SK-N-SH (cell line): Measurements from ENCODE around the gene ATE1. TPM values are rescaled to one million over a fixed set of nuclear protein-coding genes. Genes with fewer than 3 reads are reported as not detected.

ENCODE experiments used
- CTCF ChIA-PET: fragments of 300-600, 350-600 bp; formaldehyde crosslinking; extraction: SDS; loops from one replicate; lab custom pipeline; 2021; lab: Yijun Ruan, JAX
- POLR2A ChIA-PET: fragments of 350-600 bp; sonication (Branson Sonifier 250); formaldehyde crosslinking; extraction: SDS; loops from one replicate; lab custom pipeline; 2020; ENCODE audit warnings: antibody characterized with exemption, inconsistent platforms; lab: Yijun Ruan, JAX
- DNase-seq: peaks from one replicate; pipeline ENCODE4 v3.0.0; 2012
- H2AFZ ChIP-seq: fragments of 200-600 bp; sonication (generic); 2 replicates; pipeline ENCODE4 v1.8.1; 2016; ENCODE audit warnings: antibody characterized with exemption, mild to moderate bottlenecking, low read depth
- H3F3A ChIP-seq: fragments of 200-600 bp; sonication (generic); replicated peaks from 2 replicates; pipeline ENCODE3; 2016; ENCODE audit warnings: antibody characterized with exemption, mild to moderate bottlenecking; ENCODE audit not compliant: insufficient read depth
- H3K27ac ChIP-seq, 2 experiments: fragments of 200-500 bp in 1 of 2; fragments of 200-600 bp in 1 of 2; sonication (Bioruptor generic) in 1 of 2; sonication (generic), shearing (Covaris generic) in 1 of 2; 2 replicates each; pipeline versions ENCODE4 v1.5.1 to v1.6.1; 2014 to 2016; ENCODE audit warnings: low read depth in 2 of 2, inconsistent platforms in 1 of 2, low read length in 1 of 2, mild to moderate bottlenecking in 1 of 2, mixed read lengths in 1 of 2
- H3K27me3 ChIP-seq: fragments of 200-600 bp; sonication (generic), shearing (Covaris generic); 2 replicates; pipeline ENCODE4 v1.6.1; 2016; ENCODE audit warnings: mixed run types; ENCODE audit not compliant: insufficient read depth
- H3K36me3 ChIP-seq, 2 experiments: fragments of 200-500 bp in 1 of 2; fragments of 200-600 bp in 1 of 2; sonication (Bioruptor generic) in 1 of 2; sonication (generic) in 1 of 2; replicated peaks in 1 of 2; 2 replicates each; pipeline versions ENCODE3 to v1.5.1; 2014 to 2016; ENCODE audit warnings: low read length in 1 of 2, mild to moderate bottlenecking in 1 of 2; ENCODE audit not compliant: insufficient read depth in 2 of 2, control insufficient read depth in 1 of 2
- H3K4me1 ChIP-seq, 2 experiments: fragments of 200-500 bp in 1 of 2; fragments of 200-600 bp in 1 of 2; sonication (Bioruptor generic) in 1 of 2; sonication (generic), shearing (Covaris generic) in 1 of 2; 2 replicates each; pipeline versions ENCODE4 v1.5.1 to v1.6.1; 2014 to 2016; ENCODE audit warnings: low read depth in 1 of 2, low read length in 1 of 2, mixed run types in 1 of 2; ENCODE audit not compliant: insufficient read depth in 2 of 2, control insufficient read depth in 1 of 2
- H3K4me2 ChIP-seq: fragments of 200-600 bp; sonication (generic), shearing (Covaris generic); 2 replicates; pipeline ENCODE4 v1.6.1; 2017; ENCODE audit warnings: mixed run types
- H3K4me3 ChIP-seq, 2 experiments: fragments of 200-500 bp in 1 of 2; fragments of 200-600 bp in 1 of 2; sonication (Bioruptor generic) in 1 of 2; sonication (generic), shearing (Covaris generic) in 1 of 2; 2 replicates each; pipeline versions ENCODE4 v1.5.1 to v1.8.1; 2014 to 2016; ENCODE audit warnings: low read depth in 2 of 2, inconsistent platforms in 1 of 2, low read length in 1 of 2, mild to moderate bottlenecking in 1 of 2, mixed read lengths in 1 of 2, moderate library complexity in 1 of 2
- H3K79me2 ChIP-seq: fragments of 200-600 bp; sonication (generic); 2 replicates; pipeline ENCODE4 v1.8.1; 2017; ENCODE audit warnings: mild to moderate bottlenecking; ENCODE audit not compliant: insufficient read depth
- H3K9ac ChIP-seq: fragments of 200-600 bp; sonication (generic); 2 replicates; pipeline ENCODE4 v1.6.1; 2017; ENCODE audit warnings: mixed run types
- H3K9me2 ChIP-seq: fragments of 200-600 bp; sonication (generic); 2 replicates; pipeline ENCODE4 v1.6.1; 2017; ENCODE audit warnings: mixed run types
- H3K9me3 ChIP-seq: fragments of 200-600 bp; sonication (generic); 2 replicates; pipeline ENCODE4 v1.6.1; 2017; ENCODE audit warnings: mixed run types, mild to moderate bottlenecking, moderate library complexity
- H4K20me1 ChIP-seq: fragments of 200-600 bp; sonication (generic); 2 replicates; pipeline ENCODE4 v1.6.1; 2017; ENCODE audit warnings: mild to moderate bottlenecking, mixed run types; ENCODE audit not compliant: insufficient read depth
- ELF1 ChIP-seq: IDR thresholded peaks from 2 replicates; pipeline ENCODE4 v1.4.0; 2012
- EZH2phosphoT487 ChIP-seq: fragments of 200-600 bp; sonication (generic); IDR thresholded peaks from 2 replicates; pipeline ENCODE4 v1.6.1; 2017; ENCODE audit warnings: low read depth, mixed run types, mild to moderate bottlenecking, antibody characterized with exemption, moderate library complexity, borderline replicate concordance
- FOSL2 ChIP-seq: IDR thresholded peaks from 2 replicates; pipeline ENCODE4 v1.4.0; 2012; ENCODE audit warnings: low read depth, mild to moderate bottlenecking, moderate library complexity, borderline replicate concordance
- FOXM1 ChIP-seq: IDR thresholded peaks from 2 replicates; pipeline ENCODE4 v1.4.0; 2012; ENCODE audit warnings: low read depth, mild to moderate bottlenecking
- GABPA ChIP-seq: IDR thresholded peaks from 2 replicates; pipeline ENCODE4 v1.4.0; 2012; ENCODE audit warnings: low read depth, mild to moderate bottlenecking
- GATA2 ChIP-seq: sonication (generic); formaldehyde crosslinking; IDR thresholded peaks from 2 replicates; pipeline ENCODE4 v1.5.0; 2020; ENCODE audit warnings: mild to moderate bottlenecking, missing genetic modification reagents
- IRF3 ChIP-seq: fragments of 150-350 bp; IDR thresholded peaks from 2 replicates; pipeline ENCODE4 v1.6.1; 2016; ENCODE audit warnings: mild to moderate bottlenecking, low read depth, low read length
- JUND ChIP-seq: IDR thresholded peaks from 2 replicates; pipeline ENCODE4 v1.4.0; 2012
- MAX ChIP-seq: IDR thresholded peaks from 2 replicates; pipeline ENCODE4 v1.4.0; 2012; ENCODE audit warnings: low read depth
- MEF2A ChIP-seq: IDR thresholded peaks from 2 replicates; pipeline ENCODE4 v1.4.0; 2012; ENCODE audit warnings: low read depth, borderline replicate concordance
- MXI1 ChIP-seq: IDR thresholded peaks from 2 replicates; pipeline ENCODE4 v1.6.1; 2012; ENCODE audit warnings: mild to moderate bottlenecking, low read depth, low read length, improper control_type of control experiment
- NFIC ChIP-seq: IDR thresholded peaks from 2 replicates; pipeline ENCODE4 v1.4.0; 2012; ENCODE audit warnings: borderline replicate concordance
- NRF1 ChIP-seq: IDR thresholded peaks from 2 replicates; pipeline ENCODE4 v1.6.1; 2012; ENCODE audit warnings: low read depth, mild to moderate bottlenecking, low read length
- RCOR1 ChIP-seq: fragments of 150-350 bp; IDR thresholded peaks from 2 replicates; pipeline ENCODE4 v1.6.1; 2017; ENCODE audit warnings: antibody characterized with exemption, low read length
- RFX5 ChIP-seq: IDR thresholded peaks from 2 replicates; pipeline ENCODE4 v1.6.1; 2012; ENCODE audit warnings: mild to moderate bottlenecking, improper control_type of control experiment, low read length
- TAF1 ChIP-seq: IDR thresholded peaks from 2 replicates; pipeline ENCODE4 v1.6.1; 2012; ENCODE audit warnings: low read depth, mild to moderate bottlenecking, low read length, moderate library complexity, borderline replicate concordance
- TCF12 ChIP-seq: IDR thresholded peaks from 2 replicates; pipeline ENCODE4 v1.4.0; 2012
- TEAD4 ChIP-seq: IDR thresholded peaks from 2 replicates; pipeline ENCODE4 v1.4.0; 2012; ENCODE audit warnings: mild to moderate bottlenecking, borderline replicate concordance; ENCODE audit not compliant: insufficient read depth
- YY1 ChIP-seq: IDR thresholded peaks from 2 replicates; pipeline ENCODE4 v1.4.0; 2012; ENCODE audit warnings: low read depth, mild to moderate bottlenecking
- WGBS: methylation state at CpG from one replicate; pipeline ENCODE4 v1.1.6; 2017; ENCODE audit warnings: low lambda C conversion rate; 5-methylcytosine and 5-hydroxymethylcytosine counted together
- polyA plus RNA-seq, 3 experiments: library from polyadenylated mRNA; depleted of rRNA; stranded (reverse); fragments of >200 nt; gene quantifications; 2 replicates each; pipeline ENCODE4 v1.2.3, GENCODE V29; 2012
- TF ChIP-seq, protein P1 (sequence below): IDR thresholded peaks from 2 replicates; pipeline ENCODE4; 2012

Gene ATE1
- polyA plus RNA-seq, 1 of the 3 experiments (the other 2 are of a cell fraction) = 6.3 TPM

DNA sequence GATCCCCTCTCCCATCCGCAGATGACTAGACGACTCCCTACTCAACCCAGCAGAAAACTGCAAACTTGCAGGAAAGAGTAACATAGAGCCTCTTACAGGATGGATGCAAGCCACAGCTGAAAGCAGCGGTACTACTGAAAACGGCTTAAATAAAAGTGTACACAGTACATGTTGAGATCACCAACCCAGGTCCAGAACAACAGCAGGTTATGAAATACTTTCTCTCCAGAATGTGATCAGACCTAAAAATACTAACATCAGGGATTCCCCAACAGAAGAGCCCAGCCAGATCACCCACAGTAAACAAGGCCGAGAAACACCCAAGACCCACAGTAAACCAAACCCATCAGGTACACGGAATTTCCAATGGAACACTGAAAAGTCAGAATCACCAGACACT is 13.2 kb downstream of the ATE1 start:
- no peaks in the 10 kb centered on the region for H4K20me1 ChIP-seq
- H3K4me3 ChIP-seq = no peak overlapping the region
- WGBS = 82% methylated on average over 6 of the region's 6 CpGs
- no peak for TF ChIP-seq TEAD4
- no peak for TF ChIP-seq RFX5
- TF ChIP-seq RCOR1 = no peak
- TF ChIP-seq YY1 = no peak
- TF ChIP-seq NRF1 = no peak
- TF ChIP-seq EZH2phosphoT487 = no peak
- no peak for TF ChIP-seq MEF2A
- TF ChIP-seq NFIC = no peak
- TF ChIP-seq GATA2 (CRISPR knock-in tag) = no peak
- TF ChIP-seq TCF12 = no peak
- TF ChIP-seq MAX = no peak
- no peak for TF ChIP-seq JUND
- no peak for TF ChIP-seq TAF1
- TF ChIP-seq GABPA = no peak
- TF ChIP-seq, protein P1, sequence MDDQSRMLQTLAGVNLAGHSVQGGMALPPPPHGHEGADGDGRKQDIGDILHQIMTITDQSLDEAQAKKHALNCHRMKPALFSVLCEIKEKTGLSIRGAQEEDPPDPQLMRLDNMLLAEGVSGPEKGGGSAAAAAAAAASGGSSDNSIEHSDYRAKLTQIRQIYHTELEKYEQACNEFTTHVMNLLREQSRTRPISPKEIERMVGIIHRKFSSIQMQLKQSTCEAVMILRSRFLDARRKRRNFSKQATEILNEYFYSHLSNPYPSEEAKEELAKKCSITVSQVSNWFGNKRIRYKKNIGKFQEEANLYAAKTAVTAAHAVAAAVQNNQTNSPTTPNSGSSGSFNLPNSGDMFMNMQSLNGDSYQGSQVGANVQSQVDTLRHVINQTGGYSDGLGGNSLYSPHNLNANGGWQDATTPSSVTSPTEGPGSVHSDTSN = no peak
- no peak for TF ChIP-seq IRF3
- TF ChIP-seq MXI1 = no peak
- no peak for TF ChIP-seq FOXM1
- TF ChIP-seq ELF1 = no peak
- no peak for TF ChIP-seq FOSL2
- TF ChIP-seq, all 33 proteins: peak for 0
- Histone ChIP-seq H3K27me3 (no peaks in the 10 kb centered on the region), H3K36me3 (peaks cover 9 to 22% of the 10 kb centered on the region in 2 experiments), H2AFZ (no peak overlapping the region), H3K9me2 (0 out of 2 replicates have a peak, but pooled peaks cover 3% of the 10 kb centered on the region), H3K4me1 (no peaks in the 10 kb centered on the region; a peak in 2 of 4 replicates), H3F3A (no peaks in the 10 kb centered on the region), H3K79me2 (peaks cover 6% of the 10 kb centered on the region), H3K27ac (no peak overlapping the region), H3K9ac (no peak overlapping the region), H3K4me2 (no peak overlapping the region), H3K9me3 (no peaks in the 10 kb centered on the region)
- ChIA-PET POLR2A (no interaction called here), CTCF (no interaction called here)
- DNase-seq = no peak
